Amygdala (tissue), 56 donors: ENCODE measurements around the gene RNF5.

Source experiments
- DNase-seq, 56 donors: peaks; one replicate each; lab custom pipeline; 2025; lab: John Stamatoyannopoulos, UW

The RNF5 gene

DNA sequence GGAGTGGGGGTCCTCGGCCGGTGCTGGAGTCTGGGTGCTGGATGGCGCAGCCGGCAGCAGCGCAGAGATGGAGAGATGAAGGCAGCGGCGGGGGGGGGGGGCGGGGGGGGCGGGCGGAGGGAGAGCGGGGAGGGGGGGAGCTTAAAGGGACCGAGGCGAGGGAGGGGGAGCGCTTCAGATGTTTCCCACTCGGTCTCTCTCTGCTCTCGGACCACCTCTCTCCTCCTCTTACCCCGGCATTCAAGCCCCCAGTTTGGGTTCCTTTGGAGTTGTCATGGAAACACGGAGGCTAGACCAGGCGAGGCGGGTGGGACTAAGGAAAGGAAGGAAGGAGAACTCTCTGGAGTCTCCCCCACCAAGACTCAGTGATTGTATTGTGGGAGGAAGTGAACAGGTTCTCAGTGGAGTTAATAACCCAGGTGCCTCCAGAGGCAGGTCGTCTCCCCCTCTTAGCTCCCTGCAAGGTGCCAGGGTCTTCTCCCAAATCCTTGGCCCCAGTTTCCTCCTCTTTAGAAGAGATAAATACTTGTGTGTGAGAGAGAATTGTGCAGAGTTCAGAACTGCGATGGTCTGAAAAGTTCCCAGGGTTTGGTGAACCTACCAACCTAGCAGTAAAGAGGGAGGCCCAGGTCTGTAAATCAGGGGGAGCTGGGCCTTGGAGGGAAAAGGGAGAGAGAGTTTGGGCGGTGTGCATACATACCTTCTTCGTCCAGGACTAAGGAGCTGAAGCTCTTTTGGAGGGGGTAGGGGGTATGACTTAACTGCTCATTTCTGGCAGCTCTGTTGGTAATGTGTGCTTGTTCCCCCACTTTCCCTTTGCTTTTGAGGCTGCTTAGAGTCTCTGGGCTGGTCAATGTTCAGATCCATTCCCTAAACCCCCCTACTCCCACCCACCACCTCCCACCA, 26.1 kb upstream of the RNF5 start, which contains the start of gene PRRT1:
TSS of gene PRRT1 (minus strand) at position 77 of the 906 bp plus-strand sequence. CDS start 112 bp downstream, outside the sequence.
- DNase-seq, result peak in 30 of 56 donors; percentile 11 to 62 (median 36)

DNA sequence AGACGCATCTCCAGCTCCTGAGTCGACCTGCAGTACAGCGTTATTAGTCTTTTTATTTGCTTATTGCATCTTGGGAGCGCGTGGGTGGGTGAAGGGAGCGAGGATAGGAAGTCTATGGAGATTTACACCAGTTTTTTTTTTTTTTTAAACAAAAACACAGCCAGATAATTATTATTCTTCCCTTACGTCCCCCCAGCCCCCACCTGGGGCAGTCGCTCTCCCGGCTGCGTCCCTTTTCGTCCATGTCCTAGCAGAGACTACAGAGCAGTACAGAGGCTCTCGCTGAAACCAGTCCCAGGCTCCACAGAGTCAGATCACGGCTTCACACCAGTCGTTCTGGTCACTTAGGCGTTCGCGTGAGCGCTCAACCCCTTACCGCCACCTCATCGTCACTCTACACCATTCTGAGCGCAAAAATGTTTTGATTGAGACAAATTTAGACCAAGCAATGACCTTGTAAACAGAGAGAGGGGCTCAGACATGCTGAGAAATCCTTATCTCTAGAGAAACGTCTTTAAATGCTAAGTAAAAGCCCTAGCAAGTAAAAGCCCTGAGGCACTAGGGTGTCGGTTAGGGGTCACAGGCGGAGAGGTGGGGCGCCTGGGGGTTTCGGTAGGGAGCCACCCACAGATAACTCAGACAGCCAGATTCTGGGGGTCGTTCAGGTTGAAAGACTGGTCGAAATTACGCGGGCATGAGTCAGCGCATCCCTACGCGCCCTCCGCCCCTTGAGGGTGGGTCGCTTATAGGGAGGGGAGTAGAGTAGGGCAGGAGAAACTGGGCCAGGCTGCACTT, 25.2 kb upstream of the RNF5 start:
- DNase-seq, result peak in 13 of 56 donors; percentile 10 to 63 (median 49)

DNA sequence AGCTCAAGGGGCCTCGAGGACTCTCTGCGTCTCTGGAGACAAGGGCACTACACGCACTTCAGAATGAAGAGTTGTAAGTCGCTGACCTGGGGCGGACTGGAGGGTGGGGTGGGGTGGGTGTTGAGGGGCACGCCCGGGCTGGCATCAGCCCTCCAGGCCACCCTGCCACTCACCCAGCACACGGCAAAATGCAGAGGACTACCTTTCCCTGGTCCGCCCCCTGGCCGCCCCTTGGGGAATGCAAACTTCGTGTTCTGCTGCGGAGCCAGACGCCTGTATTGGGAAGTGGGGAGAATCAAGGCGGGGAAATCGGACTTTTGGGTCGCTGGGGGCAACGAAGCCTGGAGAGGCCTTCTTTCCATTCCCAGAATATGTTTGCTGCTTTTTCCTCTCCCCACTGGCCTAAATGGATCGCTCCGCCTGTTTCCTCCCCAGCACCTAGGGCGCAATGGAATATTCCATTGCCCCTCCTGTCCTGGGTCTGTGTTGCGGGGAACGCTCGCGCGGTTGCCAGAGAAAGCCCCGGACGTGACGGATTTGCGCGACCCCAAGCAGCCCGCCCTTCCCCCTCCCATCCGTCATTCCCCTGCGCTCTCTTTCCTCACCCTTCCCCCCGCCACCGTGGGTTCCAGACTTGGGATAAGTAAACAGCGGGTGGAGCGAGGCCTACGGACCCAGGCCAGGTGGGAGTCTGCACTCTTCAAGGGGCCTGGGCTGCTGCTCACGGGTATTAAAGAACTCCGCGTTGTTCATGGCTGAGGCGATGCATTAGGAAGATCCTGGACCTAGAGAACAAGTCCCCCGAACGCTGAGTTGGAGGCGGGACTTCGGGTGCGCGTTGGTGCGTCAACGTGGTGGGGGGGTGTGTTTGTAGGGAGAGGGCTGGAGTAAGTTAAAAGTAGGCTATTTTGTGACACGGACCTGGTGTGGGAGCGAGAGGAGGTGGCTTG, 24.4 kb upstream of the RNF5 start, which contains the start of gene PPT2:
TSS of gene PPT2 (plus strand) at position 578 of the 950 bp plus-strand sequence. CDS start 454 bp downstream, outside the sequence.
- DNase-seq, result peak in 54 of 56 donors; percentile 60 to 93 (median 84)

DNA sequence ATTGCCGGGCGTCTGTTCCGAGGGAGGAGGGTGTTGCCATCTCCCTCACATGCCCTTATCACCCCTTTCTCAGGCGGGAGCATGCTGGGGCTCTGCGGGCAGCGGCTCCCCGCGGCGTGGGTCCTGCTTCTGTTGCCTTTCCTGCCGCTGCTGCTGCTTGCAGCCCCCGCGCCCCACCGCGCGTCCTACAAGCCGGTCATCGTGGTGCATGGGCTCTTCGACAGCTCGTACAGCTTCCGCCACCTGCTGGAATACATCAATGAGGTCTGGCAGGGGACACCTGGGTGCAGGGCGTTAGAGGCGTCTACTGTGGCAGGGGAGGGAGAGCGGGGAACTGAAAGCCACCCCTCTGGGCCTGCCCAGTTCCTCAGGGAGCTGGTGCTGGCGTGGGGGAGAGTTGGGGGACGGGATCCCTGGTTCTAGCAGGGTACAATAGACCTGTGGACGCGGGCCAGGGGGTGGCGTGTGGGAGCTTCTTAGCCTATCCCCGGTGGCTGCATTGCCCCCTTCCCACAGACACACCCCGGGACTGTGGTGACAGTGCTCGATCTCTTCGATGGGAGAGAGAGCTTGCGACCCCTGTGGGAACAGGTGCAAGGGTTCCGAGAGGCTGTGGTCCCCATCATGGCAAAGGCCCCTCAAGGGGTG, 23.6 kb upstream of the RNF5 start:
- peak in 36 of 56 donors; percentile 34 to 77 (median 56) for DNase-seq

DNA sequence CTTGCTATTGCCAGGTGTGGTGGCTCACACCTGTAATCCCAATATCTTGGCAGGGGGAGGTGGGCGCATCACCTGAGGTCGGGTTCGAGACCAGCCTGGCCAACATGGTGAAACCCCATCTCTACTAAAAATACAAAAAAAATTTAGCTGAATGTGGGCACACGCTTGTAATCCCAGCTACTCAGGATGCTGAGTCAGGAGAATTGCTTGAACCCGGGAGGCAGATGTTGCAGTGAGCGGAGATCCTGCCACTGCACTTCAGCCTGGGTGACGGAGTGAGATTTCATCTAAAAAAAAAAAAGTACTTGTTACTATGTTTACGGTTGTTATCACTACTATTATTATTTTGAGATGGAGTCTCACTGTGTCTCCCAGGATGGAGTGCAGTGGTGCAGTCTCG, 21.3 kb upstream of the RNF5 start:
- no peak for DNase-seq

DNA sequence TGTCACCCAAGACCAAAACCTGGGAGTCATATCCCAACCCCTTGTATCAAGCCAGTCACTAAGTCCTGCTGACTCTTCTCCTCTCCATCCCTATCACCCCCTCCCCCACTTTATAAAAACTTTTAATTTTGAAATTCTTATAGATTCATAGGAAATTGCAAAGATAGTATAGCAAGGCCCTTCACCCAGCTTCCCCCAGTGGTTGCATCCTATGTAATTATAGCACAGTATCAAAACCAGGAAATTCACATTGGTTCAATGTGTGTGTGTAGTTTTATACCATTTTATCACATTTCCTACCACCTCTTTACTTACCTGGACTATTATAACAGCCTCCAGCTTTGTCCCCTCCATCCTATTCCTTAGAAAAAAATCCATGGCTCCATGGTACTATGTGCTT, 20.2 kb upstream of the RNF5 start:
- DNase-seq, result no peak

DNA sequence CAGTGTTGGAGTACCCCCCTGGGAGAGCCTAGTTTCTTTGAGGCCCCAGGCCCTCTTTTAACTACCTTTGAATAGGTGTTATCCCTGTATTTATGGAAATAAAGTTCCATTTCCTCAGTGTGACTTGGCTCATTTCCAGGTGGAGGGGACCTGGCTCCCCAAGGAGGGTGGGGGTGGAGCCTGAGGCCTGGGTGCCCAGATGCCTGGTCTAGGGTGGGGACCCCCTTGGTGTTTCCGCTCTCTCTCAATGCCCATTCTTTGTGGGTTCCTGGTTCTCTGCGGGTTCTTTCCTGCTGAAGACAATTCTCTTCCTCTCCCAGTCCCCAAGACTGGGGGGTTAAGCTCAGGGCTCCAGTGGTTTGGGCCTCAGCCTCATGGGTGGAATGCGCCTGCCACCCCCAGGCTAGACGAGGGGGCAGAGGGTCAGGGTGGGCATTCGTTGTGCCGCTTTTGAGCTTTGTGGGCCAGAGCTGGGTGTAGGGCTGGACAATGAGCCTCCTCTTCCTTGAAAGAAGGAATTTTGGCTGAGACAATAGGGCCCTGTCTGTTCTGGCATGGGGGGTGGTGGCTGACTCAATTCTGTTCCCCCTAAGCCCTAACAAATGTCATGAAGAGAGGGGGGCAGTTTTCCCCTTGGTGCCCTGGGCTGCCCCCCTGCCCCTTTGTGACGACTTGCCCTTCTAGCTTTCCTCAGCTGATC, 14.5 kb upstream of the RNF5 start:
- peak in 10 of 56 donors; percentile 17 to 63 (median 37) for DNase-seq

DNA sequence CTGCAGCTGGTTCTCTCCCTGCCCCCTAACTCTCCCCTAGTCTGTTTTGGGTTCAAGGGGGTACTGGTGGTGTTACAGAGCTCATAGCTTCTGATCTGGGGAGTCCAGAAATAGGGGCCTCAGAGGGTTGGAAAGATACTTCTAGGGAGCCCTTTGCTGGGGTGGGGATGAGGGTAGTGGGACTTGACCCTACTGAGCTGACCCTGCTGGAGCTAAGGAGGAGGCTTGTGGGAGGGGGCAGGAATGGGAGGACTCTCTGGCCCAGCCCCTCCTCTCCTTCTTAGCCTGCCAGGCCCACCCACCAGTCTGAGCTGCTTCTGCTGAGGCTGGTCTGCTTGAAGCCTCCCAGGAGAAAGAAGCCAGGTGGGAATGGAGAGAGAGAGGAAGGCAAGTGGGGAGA, 13.9 kb upstream of the RNF5 start, which contains the start of gene EGFL8:
TSS of gene EGFL8 (plus strand) at position 301 of the 400 bp plus-strand sequence. CDS start 1,571 bp downstream, outside the sequence.
- no peak for DNase-seq

DNA sequence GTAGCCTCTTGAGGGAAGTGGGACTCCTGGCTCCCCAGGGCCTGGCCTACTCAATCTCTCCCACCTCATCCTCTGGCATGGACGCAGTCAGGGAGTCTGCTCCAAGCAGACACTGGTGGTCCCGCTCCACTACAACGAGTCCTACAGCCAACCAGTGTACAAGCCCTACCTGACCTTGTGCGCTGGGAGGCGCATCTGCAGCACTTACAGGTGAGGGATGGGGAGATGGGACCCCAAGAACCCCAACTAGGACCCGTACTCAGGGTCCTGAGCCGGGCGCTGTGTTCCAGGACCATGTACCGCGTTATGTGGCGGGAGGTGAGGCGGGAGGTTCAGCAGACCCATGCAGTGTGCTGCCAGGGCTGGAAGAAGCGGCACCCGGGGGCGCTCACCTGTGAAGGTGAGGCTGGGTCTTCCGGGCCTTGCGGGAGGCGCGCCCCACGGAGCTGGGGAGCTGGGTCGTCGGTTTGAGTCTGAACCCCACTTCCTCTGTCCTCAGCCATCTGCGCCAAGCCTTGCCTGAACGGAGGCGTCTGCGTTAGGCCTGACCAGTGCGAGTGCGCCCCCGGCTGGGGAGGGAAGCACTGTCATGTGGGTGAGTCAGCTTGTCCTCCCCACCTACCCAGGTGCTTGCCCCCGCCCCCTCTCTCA, 11.7 kb upstream of the RNF5 start:
- peak in 1 of 56 donors; percentile 50 for DNase-seq

DNA sequence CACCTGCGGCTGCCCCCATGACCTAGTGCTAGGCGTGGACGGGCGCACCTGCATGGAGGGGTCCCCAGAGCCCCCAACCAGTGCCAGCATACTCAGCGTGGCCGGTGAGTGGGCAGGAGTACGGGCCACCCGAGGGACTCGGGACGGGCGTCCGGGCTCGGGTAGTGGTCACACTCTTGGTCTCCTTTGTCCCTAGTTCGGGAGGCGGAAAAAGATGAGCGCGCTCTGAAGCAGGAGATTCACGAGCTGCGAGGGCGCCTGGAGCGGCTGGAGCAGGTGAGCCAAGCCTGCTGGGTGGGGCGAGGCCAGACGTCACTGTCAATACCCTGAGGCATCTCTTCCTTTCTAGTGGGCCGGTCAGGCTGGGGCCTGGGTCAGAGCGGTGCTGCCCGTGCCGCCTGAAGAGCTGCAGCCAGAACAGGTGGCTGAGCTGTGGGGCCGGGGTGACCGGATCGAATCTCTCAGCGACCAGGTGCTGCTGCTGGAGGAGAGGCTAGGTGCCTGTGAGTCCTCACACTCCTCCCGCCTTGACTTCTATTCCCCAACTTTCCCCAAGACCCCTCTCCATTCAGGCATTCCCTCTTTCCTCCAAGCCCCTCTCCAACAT, 10.9 kb upstream of the RNF5 start:
- DNase-seq, result no peak

DNA sequence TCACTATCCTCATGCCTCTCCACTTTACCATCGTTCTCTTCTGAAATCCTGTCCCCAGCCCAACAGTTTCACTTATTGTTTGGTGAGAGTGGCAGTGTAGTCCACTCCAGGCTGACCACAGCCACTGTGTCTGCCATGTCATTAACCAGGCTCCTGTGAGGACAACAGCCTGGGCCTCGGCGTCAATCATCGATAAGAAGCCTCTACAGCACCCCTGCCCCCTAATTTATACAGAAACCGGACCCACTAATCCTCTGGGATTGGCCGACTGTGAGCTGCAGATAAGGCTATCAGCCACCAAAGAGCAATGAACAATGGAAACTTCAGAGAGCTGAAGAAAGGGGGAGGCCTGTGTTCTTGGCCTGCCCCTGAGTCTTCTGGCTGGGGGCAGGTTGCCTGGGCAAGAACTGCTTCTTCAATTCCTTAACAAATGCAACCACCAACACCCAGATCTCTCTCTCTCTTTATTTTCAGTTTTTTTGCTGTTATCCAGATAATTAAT, 10.4 kb upstream of the RNF5 start:
- DNase-seq, result no peak

DNA sequence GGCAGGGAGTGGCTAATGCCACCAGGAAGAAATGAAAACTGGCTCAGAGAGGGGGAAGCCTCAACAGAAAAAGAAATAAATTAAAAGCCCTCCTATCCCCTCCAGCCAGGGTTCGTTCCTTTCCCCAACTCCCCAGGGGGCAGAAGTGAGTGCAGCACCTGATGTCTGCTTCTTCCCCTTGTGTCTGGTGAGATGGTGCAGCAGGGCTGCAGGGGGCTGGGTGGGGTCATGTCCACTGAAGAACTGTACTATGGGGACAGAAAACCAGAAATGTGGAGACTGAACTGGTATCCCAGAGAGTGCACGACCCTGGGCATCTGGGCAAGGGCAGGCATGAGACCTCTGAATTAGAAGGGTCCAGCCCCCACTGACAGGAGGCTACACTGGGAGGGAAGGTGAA, 9.9 kb upstream of the RNF5 start:
- no peak for DNase-seq

DNA sequence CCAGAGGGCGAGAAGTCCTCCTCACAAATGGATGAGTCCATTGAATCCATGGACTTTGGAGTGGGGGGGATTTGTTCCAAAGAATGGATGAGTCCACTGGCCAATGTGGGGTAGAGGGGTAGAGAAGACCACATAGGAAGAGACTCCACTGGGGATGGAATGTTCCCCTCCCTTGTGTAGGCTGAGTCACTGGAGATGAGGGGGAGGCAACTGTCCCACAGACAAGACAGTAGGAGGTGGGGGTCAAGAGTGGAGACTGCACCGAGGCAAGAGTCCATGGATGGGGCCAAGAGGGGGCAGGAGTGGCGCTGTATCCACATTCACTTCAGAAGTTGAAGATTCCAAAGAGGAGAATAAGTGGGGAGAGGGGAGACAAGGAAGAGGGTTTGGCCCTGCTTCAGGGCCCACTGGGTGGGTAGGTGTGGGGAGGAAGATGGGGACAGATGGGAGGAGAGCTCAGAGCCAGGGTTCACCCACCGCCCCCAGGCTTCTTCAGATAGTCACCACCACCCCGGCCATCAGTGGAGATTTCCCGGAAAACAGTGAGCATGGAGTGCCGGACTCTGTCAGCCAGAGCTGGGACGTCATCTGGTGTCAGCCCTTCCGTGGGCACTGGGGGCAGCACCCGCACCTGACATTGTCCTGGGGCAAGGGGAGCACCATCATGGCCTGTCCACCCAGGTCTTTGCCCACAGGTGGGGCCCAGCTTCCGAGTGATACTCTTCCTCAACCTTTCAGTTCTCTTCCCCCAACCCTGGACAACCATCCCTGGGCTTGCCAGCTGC, 9.2 kb upstream of the RNF5 start:
- DNase-seq, result no peak

DNA sequence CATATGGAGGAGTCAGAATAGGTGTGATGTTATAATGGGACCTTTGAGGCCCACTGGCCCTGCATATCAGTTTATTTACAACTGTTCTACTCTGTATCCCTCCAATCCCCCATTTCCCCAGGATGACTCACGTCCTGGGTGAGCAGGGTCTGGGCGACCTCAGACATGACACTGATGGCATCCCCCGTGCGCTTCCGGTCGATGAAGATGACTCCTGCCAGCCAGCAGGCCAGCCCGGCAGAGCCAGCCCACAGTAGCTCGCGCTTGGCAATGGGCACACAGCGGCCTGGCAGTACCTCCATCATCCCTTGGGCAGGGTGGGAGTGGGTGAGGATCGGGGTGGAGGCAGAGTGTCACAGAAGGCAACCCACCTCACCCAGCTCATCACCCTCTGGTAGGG, 7.9 kb upstream of the RNF5 start:
- DNase-seq, result no peak

DNA sequence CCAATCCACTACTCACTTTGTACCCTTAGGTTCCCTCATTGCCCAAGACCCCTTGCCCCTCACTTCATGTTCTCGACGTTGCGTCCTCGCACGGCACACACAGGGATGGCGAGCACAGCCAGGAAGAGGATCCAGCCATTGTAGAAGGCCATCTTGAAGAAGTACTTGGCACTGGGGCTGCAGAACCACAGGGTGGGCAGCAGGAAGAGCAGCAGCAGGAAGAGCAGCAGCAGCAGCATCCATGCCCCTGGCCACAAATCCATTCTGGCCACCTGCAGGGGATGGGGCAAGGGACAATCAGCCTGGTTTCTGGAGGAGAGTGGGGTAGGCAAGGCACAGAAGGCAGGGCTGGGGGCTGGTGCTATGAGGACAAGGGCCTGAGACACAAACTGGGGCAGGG, 7.0 kb upstream of the RNF5 start:
- DNase-seq, result no peak

DNA sequence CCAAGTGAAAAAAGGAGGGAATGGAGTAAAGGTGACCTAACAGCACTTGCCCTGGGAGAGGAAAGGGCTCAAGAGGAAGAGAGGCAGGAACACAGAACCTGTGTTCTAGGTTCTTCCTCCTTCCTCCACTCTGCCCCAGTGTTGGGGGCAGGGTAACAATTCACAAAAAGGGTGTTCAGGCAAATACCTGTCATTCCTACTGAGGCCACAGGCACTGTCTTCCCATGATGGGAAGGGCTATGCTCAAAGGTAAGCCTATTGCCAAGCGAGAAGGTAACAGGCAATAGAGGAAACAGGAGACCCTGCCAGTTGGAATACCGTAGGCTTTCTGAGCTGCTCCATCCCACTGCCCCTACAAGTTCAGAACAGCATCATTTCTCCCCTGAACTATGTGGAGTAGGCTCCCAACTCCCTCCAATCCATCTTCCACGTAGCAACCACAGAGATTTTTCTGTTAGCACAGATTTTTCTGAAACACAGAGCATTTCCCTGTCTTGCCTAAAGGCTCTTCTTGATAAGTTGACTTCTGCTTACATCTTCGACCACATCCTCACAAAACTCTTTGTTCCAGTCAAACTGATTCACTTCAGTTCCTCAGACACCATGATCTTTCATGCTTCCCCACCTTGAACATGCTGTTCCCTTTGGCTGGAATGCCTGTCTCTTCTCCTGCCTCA, 5.0 kb upstream of the RNF5 start:
- DNase-seq, result no peak
